CD14-positive monocyte (primary cell): Measurements from ENCODE around the gene ATAD2B. TPM values are rescaled to one million over a fixed set of nuclear protein-coding genes. Genes with fewer than 3 reads are reported as not detected.

Experiments
- DNase-seq, 3 donors: peaks; one replicate each; pipeline ENCODE4 v3.0.0-alpha.2; 2011 to 2022
- H2AFZ ChIP-seq: 2 replicates; pipeline ENCODE4 v1.6.0; 2012; ENCODE audit warnings: mild to moderate bottlenecking, low read depth, low read length, inconsistent platforms; ENCODE audit not compliant: insufficient read depth, poor library complexity, severe bottlenecking
- H3K27ac ChIP-seq, 2 donors: 1 replicate in 1 of 2; 2 replicates in 1 of 2; pipeline ENCODE4 v1.5.1; 2012 to 2013; ENCODE audit warnings: low read length in 2 of 2, control low read depth in 1 of 2, inconsistent platforms in 1 of 2, low read depth in 1 of 2, mild to moderate bottlenecking in 1 of 2
- H3K27me3 ChIP-seq, 2 donors: one replicate each; pipeline versions ENCODE4 v1.6.0 to v1.6.1; 2011 to 2013; ENCODE audit warnings: low read length in 2 of 2; ENCODE audit not compliant: control insufficient read depth in 2 of 2, insufficient read depth in 2 of 2
- H3K36me3 ChIP-seq, 2 donors: replicated peaks in 1 of 2; 1 replicate in 1 of 2; 2 replicates in 1 of 2; pipeline versions ENCODE4 v1.5.1 to v1.6.1; 2012 to 2013; ENCODE audit warnings: low read length in 2 of 2, control low read depth in 1 of 2, inconsistent platforms in 1 of 2, mild to moderate bottlenecking in 1 of 2; ENCODE audit not compliant: insufficient read depth in 2 of 2, control insufficient read depth in 1 of 2
- H3K4me1 ChIP-seq, 2 donors: 1 replicate in 1 of 2; 2 replicates in 1 of 2; pipeline versions ENCODE4 v1.5.1 to v1.6.1; 2012 to 2013; ENCODE audit warnings: low read length in 2 of 2, control low read depth in 1 of 2, inconsistent platforms in 1 of 2, mild to moderate bottlenecking in 1 of 2, moderate library complexity in 1 of 2; ENCODE audit not compliant: insufficient read depth in 2 of 2, control insufficient read depth in 1 of 2
- H3K4me2 ChIP-seq: replicated peaks from 2 replicates; pipeline ENCODE3; 2012; ENCODE audit warnings: low read length, moderate library complexity, mild to moderate bottlenecking; ENCODE audit not compliant: poor library complexity, severe bottlenecking; ENCODE audit errors: extremely low read depth
- H3K4me3 ChIP-seq, 3 experiments: fragments of 200-600 bp in 1 of 3; sonication (generic) in 1 of 3; replicated peaks in 1 of 3; 1 replicate in 2 of 3; 2 replicates in 1 of 3; pipeline ENCODE4 v1.5.1; 2011 to 2013; ENCODE audit warnings: low read length in 3 of 3, mild to moderate bottlenecking in 3 of 3, control low read depth in 2 of 3, low read depth in 2 of 3, inconsistent platforms in 1 of 3, moderate library complexity in 1 of 3
- H3K79me2 ChIP-seq: 2 replicates; pipeline ENCODE4 v1.6.0; 2012; ENCODE audit warnings: mild to moderate bottlenecking, control low read depth, inconsistent platforms, low read length, moderate library complexity; ENCODE audit not compliant: insufficient read depth
- H3K9ac ChIP-seq: 2 replicates; pipeline ENCODE4 v1.6.0; 2017; ENCODE audit warnings: low read length, mild to moderate bottlenecking; ENCODE audit not compliant: insufficient read depth, poor library complexity, severe bottlenecking
- H3K9me3 ChIP-seq, 2 donors: replicated peaks in 1 of 2; 1 replicate in 1 of 2; 2 replicates in 1 of 2; pipeline versions ENCODE4 v1.5.1 to v1.6.1; 2012 to 2013; ENCODE audit warnings: low read length in 2 of 2, control low read depth in 1 of 2; ENCODE audit not compliant: control insufficient read depth in 1 of 2, insufficient read depth in 1 of 2
- H4K20me1 ChIP-seq: 2 replicates; pipeline ENCODE4 v1.6.0; 2012; ENCODE audit warnings: mild to moderate bottlenecking, low read length, control low read depth, moderate library complexity; ENCODE audit not compliant: insufficient read depth
- H3K27ac Mint-ChIP-seq, 7 donors: one replicate each; pipeline ENCODE4 v1.8.0; 2020; ENCODE audit warnings: mild to moderate bottlenecking in 7 of 7, mixed read lengths in 7 of 7, moderate library complexity in 6 of 7, inconsistent platforms in 2 of 7
- H3K27me3 Mint-ChIP-seq, 3 donors: one replicate each; pipeline ENCODE4 v1.8.0; 2021 to 2022; ENCODE audit warnings: low read depth in 3 of 3, mild to moderate bottlenecking in 3 of 3, mixed read lengths in 3 of 3, moderate library complexity in 3 of 3, inconsistent platforms in 1 of 3
- H3K36me3 Mint-ChIP-seq, 2 donors: one replicate each; pipeline ENCODE4 v1.8.0; 2020; ENCODE audit warnings: mixed read lengths in 2 of 2, inconsistent platforms in 1 of 2, mild to moderate bottlenecking in 1 of 2
- H3K4me1 Mint-ChIP-seq: one replicate; pipeline ENCODE4 v1.8.0; 2020; ENCODE audit warnings: mild to moderate bottlenecking, mixed read lengths
- H3K4me3 Mint-ChIP-seq, 2 donors: one replicate each; pipeline ENCODE4 v1.8.0; 2020; ENCODE audit warnings: mild to moderate bottlenecking in 2 of 2, mixed read lengths in 2 of 2, moderate library complexity in 1 of 2
- H3K9me3 Mint-ChIP-seq, 7 donors: one replicate each; pipeline ENCODE4 v1.8.0; 2020 to 2022; ENCODE audit warnings: mixed read lengths in 7 of 7, mild to moderate bottlenecking in 6 of 7, moderate library complexity in 6 of 7, inconsistent platforms in 2 of 7
- CTCF ChIP-seq: fragments of 200-600 bp; IDR thresholded peaks from one replicate; pipeline ENCODE4 v1.8.0; 2022; ENCODE audit warnings: antibody characterized with exemption, mild to moderate bottlenecking
- WGBS: methylation state at CpG from one replicate; pipeline ENCODE4 v1.1.5; 2013; ENCODE audit warnings: missing lambda C conversion rate; ENCODE audit not compliant: insufficient coverage; 5-methylcytosine and 5-hydroxymethylcytosine counted together
- intact Hi-C, 2 donors: fragments of 100-400 bp; cut with micrococcal nuclease; formaldehyde crosslinking; loops; one replicate each; pipeline versions ENCODE4 v1.15.0 to v1.15.1; 2023
- polyA plus RNA-seq, 3 donors: library from polyadenylated mRNA; depleted of rRNA in 1 of 3; unstranded in 2 of 3; stranded (reverse) in 1 of 3; fragments of 300-500 nt in 2 of 3; fragments of >200 nt in 1 of 3; fragmentation: Illumina TruSeq in 2 of 3; gene quantifications; 1 replicate in 2 of 3; 2 replicates in 1 of 3; pipeline ENCODE4 v1.2.3, GENCODE V29; 2012 to 2021

ATAD2B gene
- polyA plus RNA-seq, 3 donors: 4.9 to 12.1 (median 7.2) TPM

- no peak overlapping the region for H3K4me2 ChIP-seq
- H3K27ac ChIP-seq: no peak overlapping the region
- H3K4me1 ChIP-seq: peaks cover 7 to 8% of the 10 kb centered on the region in 2 donors
- peaks cover 11% of the 10 kb centered on the region for H4K20me1 ChIP-seq
- no peak overlapping the region for H2AFZ ChIP-seq
- intact Hi-C loops: no loop called here
- peaks cover 31% of the 10 kb centered on the region for H3K4me1 Mint-ChIP-seq
- WGBS: 70% methylated on average over 3 of the region's 4 CpGs
- peaks cover 10 to 36% of the 10 kb centered on the region in 2 donors for H3K36me3 ChIP-seq
- TF ChIP-seq CTCF: no peak
- H3K27ac Mint-ChIP-seq: peak overlapping the region in 2 of 7 donors; percentile 23 to 28
- H3K27me3 Mint-ChIP-seq: no peaks in the 10 kb centered on the region
- no peak overlapping the region for H3K9ac ChIP-seq
- peaks cover 10 to 28% (median 17%) of the 10 kb centered on the region in 7 donors for H3K9me3 Mint-ChIP-seq
- peaks cover 15 to 16% of the 10 kb centered on the region in 2 donors for H3K9me3 ChIP-seq
- no peaks in the 10 kb centered on the region for H3K79me2 ChIP-seq
- H3K36me3 Mint-ChIP-seq: peaks cover 56 to 60% of the 10 kb centered on the region in 2 donors
- H3K4me3 ChIP-seq: no peak overlapping the region
- no peak overlapping the region for H3K4me3 Mint-ChIP-seq
- H3K27me3 ChIP-seq: no peaks in the 10 kb centered on the region
- DNase-seq: no peak
Observed at GRCh38 chr2:23718931-23719700, 207.8 kb downstream of the ATAD2B start.

GRCh38 chr2:23713351-23713750 lies 213.6 kb downstream of the ATAD2B start:
- no peak overlapping the region for H3K4me3 Mint-ChIP-seq
- H3K36me3 ChIP-seq: peaks cover 9 to 44% of the 10 kb centered on the region in 2 donors
- no peak overlapping the region for H3K9ac ChIP-seq
- peaks cover 31 to 39% of the 10 kb centered on the region in 2 donors for H3K36me3 Mint-ChIP-seq
- no peak for DNase-seq
- no peaks in the 10 kb centered on the region for H3K27me3 Mint-ChIP-seq
- H2AFZ ChIP-seq: no peak overlapping the region
- peak overlapping the region in 2 of 7 donors; percentile 26 to 60 for H3K27ac Mint-ChIP-seq
- H3K4me2 ChIP-seq: no peak overlapping the region
- no peak overlapping the region for H3K4me3 ChIP-seq
- H3K9me3 ChIP-seq: no peaks in the 10 kb centered on the region
- H3K9me3 Mint-ChIP-seq: peaks cover 0 to 2% (median 0%) of the 10 kb centered on the region in 7 donors
- peaks cover 15 to 17% of the 10 kb centered on the region in 2 donors for H3K4me1 ChIP-seq
- no peaks in the 10 kb centered on the region for H3K27me3 ChIP-seq
- no peaks in the 10 kb centered on the region for H3K79me2 ChIP-seq
- intact Hi-C loops: no loop called here
- H3K4me1 Mint-ChIP-seq: peaks cover 25% of the 10 kb centered on the region
- H4K20me1 ChIP-seq: peaks cover 8% of the 10 kb centered on the region
- H3K27ac ChIP-seq: no peak overlapping the region
- 19% methylated on average over 5 of the region's 5 CpGs for WGBS
- no peak for TF ChIP-seq CTCF
